ENCODE results near the gene FAM83B.

Gene FAM83B

GRCh38 chr6:54987633-54988290 is 141.2 kb downstream of the FAM83B start:
- no peak for DNase-seq

DNA sequence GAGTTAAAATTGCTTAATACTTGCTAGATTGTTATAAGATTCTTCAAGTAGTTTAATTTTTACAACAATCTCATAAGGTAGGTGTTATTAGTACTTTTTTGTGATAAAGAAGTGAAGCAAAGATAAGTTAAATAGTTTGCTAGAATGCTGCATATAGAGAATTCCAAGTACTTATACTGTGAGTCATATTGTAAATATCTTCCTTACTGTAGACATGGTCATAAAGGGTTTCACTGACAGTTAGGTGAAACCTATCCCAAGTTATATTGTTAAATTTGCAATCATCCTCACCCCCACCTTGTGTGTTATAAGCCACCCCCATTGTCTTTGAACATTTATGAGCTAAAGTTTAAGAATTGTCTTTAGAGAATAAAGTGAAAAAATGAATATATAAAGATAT is 142.0 kb downstream of the FAM83B start:
- DNase-seq, result no peak

DNA sequence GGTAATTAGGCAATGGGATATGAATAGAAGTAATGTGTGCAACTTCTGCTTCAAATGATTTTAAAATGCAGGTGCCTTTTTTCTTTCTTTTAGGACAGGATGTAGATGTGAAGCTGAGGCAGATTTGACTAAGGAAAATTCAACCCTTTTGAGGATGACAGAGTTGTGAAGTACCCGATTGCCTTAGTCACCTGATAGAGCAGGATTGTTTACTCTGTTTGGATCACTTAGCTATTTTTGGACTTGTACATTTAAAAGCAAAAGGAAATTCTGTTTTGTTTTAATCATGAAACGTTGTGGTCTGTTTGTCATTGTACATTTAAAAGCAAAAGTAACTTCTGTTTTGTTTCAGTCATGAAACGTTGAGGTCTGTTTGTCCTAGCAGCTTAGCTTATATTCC is 143.4 kb downstream of the FAM83B start:
- DNase-seq, result no peak
